BJ (cell line): ENCODE measurements around the gene SBK2. TPM values are rescaled to one million over a fixed set of nuclear protein-coding genes. Genes with fewer than 3 reads are reported as not detected.

ENCODE experiments used
- CTCF ChIA-PET: fragments of 350-600 bp; formaldehyde crosslinking; extraction: SDS; loops from one replicate; lab custom pipeline; 2021; ENCODE audit warnings: antibody characterized with exemption, inconsistent platforms; lab: Yijun Ruan, JAX
- POLR2A ChIA-PET: fragments of 300-600 bp; sonication (Branson Sonifier 250); formaldehyde crosslinking; extraction: SDS; loops from one replicate; lab custom pipeline; 2021; ENCODE audit warnings: antibody characterized with exemption; lab: Charles Lee
- DNase-seq: peaks from one replicate; pipeline ENCODE4 v3.0.0-alpha.2; 2011; ENCODE audit warnings: low read depth
- H3K27me3 ChIP-seq: 2 replicates; pipeline ENCODE4 v1.6.0; 2011; ENCODE audit warnings: low read length; ENCODE audit not compliant: control insufficient read depth, insufficient read depth
- H3K36me3 ChIP-seq: 2 replicates; pipeline ENCODE4 v1.5.1; 2011; ENCODE audit warnings: low read length; ENCODE audit not compliant: control insufficient read depth, insufficient read depth
- H3K4me3 ChIP-seq: 2 replicates; pipeline ENCODE4 v1.5.1; 2011; ENCODE audit warnings: low read depth, mild to moderate bottlenecking, control low read depth, low read length
- polyA plus RNA-seq: library from polyadenylated mRNA; depleted of rRNA; stranded (reverse); fragments of >200 nt; gene quantifications from 2 replicates; pipeline ENCODE4 v1.2.3, GENCODE V29; 2011
- TF ChIP-seq, protein P1 (sequence below): IDR thresholded peaks from 2 replicates; pipeline ENCODE4 v1.5.1; 2011; ENCODE audit warnings: low read depth, mild to moderate bottlenecking, control low read depth, inconsistent platforms, low read length, moderate library complexity; ENCODE audit not compliant: insufficient read depth

The SBK2 gene
- polyA plus RNA-seq, 1 experiment: not detected

DNA sequence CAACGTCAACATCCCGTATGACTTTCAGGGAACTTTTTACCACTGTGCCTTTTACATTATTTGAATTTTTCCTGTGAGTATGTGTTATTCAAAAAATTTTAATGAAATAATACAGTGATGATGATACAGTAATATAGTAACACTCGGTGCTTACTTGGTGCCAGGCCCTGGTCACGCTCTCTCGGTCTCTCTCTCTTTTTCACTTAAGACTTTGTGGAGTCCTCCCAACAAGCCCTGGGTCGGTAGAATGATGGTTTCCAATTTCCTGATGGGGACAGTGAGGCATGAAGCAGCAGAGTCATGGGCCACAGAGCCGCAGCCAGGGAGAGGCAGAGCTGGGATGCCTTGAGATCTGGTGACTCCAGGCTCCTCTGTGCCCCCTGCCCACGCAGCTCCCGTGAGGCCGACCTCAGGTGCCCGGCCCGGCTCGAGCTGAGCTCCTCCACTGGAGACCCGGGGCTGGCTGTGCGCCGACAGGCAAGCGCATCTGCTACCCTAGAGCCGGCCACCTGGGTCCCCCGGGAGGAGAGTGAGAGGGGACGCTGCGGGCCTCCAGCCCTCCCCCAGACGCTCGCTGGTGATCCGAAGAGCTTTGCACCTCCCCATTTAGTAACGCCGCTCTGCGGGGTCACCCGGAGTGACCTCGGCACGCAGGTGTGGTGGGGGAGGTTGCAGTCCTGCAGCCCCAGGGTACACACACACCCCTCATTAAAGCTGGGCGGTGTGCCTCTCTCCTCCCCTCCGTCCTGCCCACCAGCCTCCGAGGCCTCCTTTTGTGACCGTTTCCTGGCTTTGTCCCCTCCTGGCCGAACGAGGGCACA, 12.8 kb upstream of the SBK2 start:
- POLR2A ChIA-PET: interaction anchor here (0.6 kb wide), 1 partner anchor 360 kb away, joined by 3 read pairs; no protein-coding TSS in a partner anchor

DNA sequence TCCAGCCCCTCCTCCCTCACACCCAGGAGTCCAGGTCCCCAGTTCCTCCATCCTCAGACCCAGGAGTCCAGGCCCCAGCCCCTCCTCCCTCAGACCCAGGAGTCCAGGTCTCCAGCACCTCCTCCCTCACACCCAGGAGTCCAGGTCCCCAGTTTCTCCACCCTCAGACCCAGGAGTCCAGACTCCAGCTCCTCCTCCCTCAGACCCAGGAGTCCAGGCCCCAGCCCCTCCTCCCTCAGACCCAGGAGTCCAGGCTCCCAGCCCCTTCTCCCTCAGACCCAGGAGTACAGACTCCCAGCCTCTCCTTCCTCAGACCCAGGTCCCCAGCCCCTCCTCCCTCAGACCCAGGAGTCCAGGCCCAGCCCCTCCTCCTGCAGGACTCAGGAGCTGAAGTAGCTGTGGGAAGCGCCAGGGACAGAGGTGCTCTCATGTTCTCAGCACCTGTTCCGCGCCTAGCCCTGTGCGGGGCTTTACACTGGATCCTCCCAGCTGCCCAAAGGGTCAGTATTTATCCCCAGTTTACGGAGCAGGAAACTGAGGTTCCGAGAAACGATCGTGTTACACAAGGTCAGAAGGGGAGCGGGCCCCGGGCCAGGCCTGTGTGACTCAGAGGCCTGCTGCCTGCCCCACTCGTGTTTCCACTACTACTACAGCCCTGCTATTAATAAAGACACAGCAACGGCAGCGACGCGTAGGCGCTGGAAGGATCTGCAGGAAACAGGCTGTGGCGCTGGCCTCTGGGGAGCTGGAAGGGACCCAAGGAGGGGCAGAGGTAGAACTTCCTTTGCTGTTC, 10.1 kb upstream of the SBK2 start:
- DNase-seq: peak; percentile 27
- Histone ChIP-seq H3K27me3 (no peaks in the 10 kb centered on the region), H3K4me3 (no peak overlapping the region), H3K36me3 (no peaks in the 10 kb centered on the region)
- TF ChIP-seq, protein P1, sequence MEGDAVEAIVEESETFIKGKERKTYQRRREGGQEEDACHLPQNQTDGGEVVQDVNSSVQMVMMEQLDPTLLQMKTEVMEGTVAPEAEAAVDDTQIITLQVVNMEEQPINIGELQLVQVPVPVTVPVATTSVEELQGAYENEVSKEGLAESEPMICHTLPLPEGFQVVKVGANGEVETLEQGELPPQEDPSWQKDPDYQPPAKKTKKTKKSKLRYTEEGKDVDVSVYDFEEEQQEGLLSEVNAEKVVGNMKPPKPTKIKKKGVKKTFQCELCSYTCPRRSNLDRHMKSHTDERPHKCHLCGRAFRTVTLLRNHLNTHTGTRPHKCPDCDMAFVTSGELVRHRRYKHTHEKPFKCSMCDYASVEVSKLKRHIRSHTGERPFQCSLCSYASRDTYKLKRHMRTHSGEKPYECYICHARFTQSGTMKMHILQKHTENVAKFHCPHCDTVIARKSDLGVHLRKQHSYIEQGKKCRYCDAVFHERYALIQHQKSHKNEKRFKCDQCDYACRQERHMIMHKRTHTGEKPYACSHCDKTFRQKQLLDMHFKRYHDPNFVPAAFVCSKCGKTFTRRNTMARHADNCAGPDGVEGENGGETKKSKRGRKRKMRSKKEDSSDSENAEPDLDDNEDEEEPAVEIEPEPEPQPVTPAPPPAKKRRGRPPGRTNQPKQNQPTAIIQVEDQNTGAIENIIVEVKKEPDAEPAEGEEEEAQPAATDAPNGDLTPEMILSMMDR: no peak
- POLR2A ChIA-PET: interaction anchor here (0.5 kb wide), 1 partner anchor 105 kb away, joined by 8 read pairs; no protein-coding TSS in a partner anchor
- CTCF ChIA-PET: interaction anchor here (0.6 to 1.6 kb wide), 4 partner anchors 18 to 107 kb away, joined by 3 to 5 read pairs (median 3); no protein-coding TSS in a partner anchor

More for the DNA sequence above, 12.8 kb upstream of the SBK2 start:
- TF ChIP-seq, protein P1: no peak
- peak; percentile 92 for DNase-seq
- H3K4me3 ChIP-seq: peak overlapping the region; percentile 7
- no peaks in the 10 kb centered on the region for H3K27me3 ChIP-seq
- H3K36me3 ChIP-seq: no peaks in the 10 kb centered on the region
- CTCF ChIA-PET: interaction anchor here (1.3 kb wide), 1 partner anchor 409 kb away, joined by 3 read pairs; no protein-coding TSS in a partner anchor

DNA sequence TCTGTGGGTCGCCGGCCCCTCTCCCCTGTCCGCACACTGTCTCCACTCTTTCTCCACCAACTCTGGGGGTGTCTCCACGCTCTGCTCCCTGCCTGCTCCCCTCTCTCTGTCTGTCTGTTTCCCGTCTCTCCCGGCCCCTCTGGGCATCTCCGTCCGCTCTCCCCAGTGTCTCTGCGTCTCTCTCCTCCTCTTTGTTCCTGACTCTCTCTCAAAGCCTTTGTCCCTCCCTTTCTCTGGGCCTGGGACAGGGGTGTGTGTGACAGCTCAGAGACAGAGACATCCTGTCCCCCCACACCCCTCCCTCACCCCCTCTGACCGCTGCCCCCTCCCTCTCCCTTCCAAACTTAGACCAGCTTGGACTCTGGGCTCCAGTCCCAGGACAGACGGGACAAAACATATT, 9.1 kb upstream of the SBK2 start:
- DNase-seq: no peak
- ChIA-PET CTCF (interaction anchor here (0.5 to 1.4 kb wide), 3 partner anchors 31 to 79 kb away, joined by 3 to 5 read pairs (median 3); no protein-coding TSS in a partner anchor), POLR2A (interaction anchor here (0.6 kb wide), 1 partner anchor 31 kb away, joined by 7 read pairs; no protein-coding TSS in a partner anchor)
- Histone ChIP-seq H3K36me3 (no peaks in the 10 kb centered on the region), H3K4me3 (no peak overlapping the region), H3K27me3 (no peaks in the 10 kb centered on the region)
- TF ChIP-seq, protein P1: no peak

DNA sequence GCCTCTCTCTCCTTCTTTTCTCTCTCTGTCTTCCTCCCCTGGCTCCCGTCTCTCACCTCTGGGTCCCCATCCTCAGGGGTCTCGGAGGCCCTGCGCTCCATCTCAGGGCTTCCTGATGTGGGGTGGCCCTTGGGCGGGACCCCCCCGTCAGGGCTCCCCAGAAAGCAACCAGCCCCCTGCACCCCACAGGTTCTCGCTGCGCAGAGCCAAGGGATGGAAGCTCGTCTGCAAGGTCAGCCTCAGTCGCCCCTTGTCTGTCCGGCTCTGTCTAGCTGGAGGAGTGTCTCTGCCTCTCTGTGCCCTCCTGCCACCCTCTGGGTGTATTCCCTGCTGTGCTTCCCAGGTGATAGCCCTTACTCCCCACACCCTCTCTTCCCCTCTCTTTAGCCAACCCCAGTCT, 8.5 kb upstream of the SBK2 start, which contains the start of gene SBK3:
TSS of gene SBK3 (minus strand) at position 101 of the 400 bp plus-strand sequence. CDS start at position 101, 0 bp downstream.
- ChIA-PET CTCF (interaction anchor here (0.5 kb wide), 1 partner anchor 61 kb away, joined by 3 read pairs; no protein-coding TSS in a partner anchor), POLR2A (no interaction called here)
- TF ChIP-seq, protein P1: no peak
- Histone ChIP-seq H3K4me3 (no peak within 1 kb of the TSS), H3K27me3 (no peaks in the 10 kb centered on the region), H3K36me3 (no peaks in the 10 kb centered on the region)
- DNase-seq: no peak
